Hepatocyte (in vitro differentiated cells): ENCODE measurements around the gene RPP25L. TPM values are rescaled to one million over a fixed set of nuclear protein-coding genes. Genes with fewer than 3 reads are reported as not detected.

Source experiments
- DNase-seq: peaks from one replicate; pipeline ENCODE4 v3.0.0-alpha.2; 2016; ENCODE audit warnings: low spot score
- H2AFZ ChIP-seq: fragments of 200-600 bp; sonication (generic); 2 replicates; pipeline ENCODE4 v1.6.0; 2016; ENCODE audit warnings: antibody characterized with exemption, mild to moderate bottlenecking
- H3K27ac ChIP-seq: fragments of 200-600 bp; sonication (generic); 2 replicates; pipeline ENCODE4 v1.5.1; 2016; ENCODE audit warnings: mild to moderate bottlenecking
- H3K27me3 ChIP-seq: fragments of 200-600 bp; sonication (generic); 2 replicates; pipeline ENCODE4 v1.6.1; 2016
- H3K36me3 ChIP-seq: fragments of 200-600 bp; sonication (generic); replicated peaks from 2 replicates; pipeline ENCODE4 v1.5.1; 2016; ENCODE audit warnings: low read depth; ENCODE audit not compliant: insufficient read depth
- H3K4me1 ChIP-seq: fragments of 200-600 bp; sonication (generic); 2 replicates; pipeline ENCODE4 v1.5.1; 2016; ENCODE audit warnings: mild to moderate bottlenecking, moderate library complexity; ENCODE audit not compliant: insufficient read depth
- H3K4me2 ChIP-seq: fragments of 200-600 bp; sonication (generic); 2 replicates; pipeline ENCODE4 v1.6.0; 2016
- H3K4me3 ChIP-seq: fragments of 200-600 bp; sonication (generic); 2 replicates; pipeline ENCODE4 v1.5.1; 2016; ENCODE audit warnings: mild to moderate bottlenecking
- H3K79me2 ChIP-seq: fragments of 200-600 bp; sonication (generic); 2 replicates; pipeline ENCODE4 v1.6.0; 2017; ENCODE audit warnings: mild to moderate bottlenecking
- H3K9me2 ChIP-seq: fragments of 200-600 bp; sonication (generic); replicated peaks from 2 replicates; pipeline ENCODE4 v1.6.0; 2017; ENCODE audit warnings: mild to moderate bottlenecking; ENCODE audit not compliant: insufficient read depth
- H3K9me3 ChIP-seq: fragments of 200-600 bp; sonication (generic); 2 replicates; pipeline ENCODE4 v1.5.1; 2016; ENCODE audit warnings: low read depth, mild to moderate bottlenecking
- H4K20me1 ChIP-seq: fragments of 200-600 bp; sonication (generic); 2 replicates; pipeline ENCODE4 v1.6.0; 2016; ENCODE audit warnings: mild to moderate bottlenecking; ENCODE audit not compliant: insufficient read depth, poor library complexity, severe bottlenecking
- CTCF ChIP-seq: fragments of 200-600 bp; sonication (generic); IDR thresholded peaks from 2 replicates; pipeline ENCODE4 v1.5.1; 2016; ENCODE audit warnings: antibody characterized with exemption, mild to moderate bottlenecking; ENCODE audit not compliant: poor library complexity
- EZH2 ChIP-seq: fragments of 200-600 bp; sonication (generic); IDR thresholded peaks from 2 replicates; pipeline ENCODE4 v1.6.1; 2016; ENCODE audit warnings: antibody characterized with exemption, mild to moderate bottlenecking, borderline replicate concordance
- EZH2phosphoT487 ChIP-seq: fragments of 200-600 bp; sonication (generic); IDR thresholded peaks from one replicate; pipeline ENCODE4 v1.6.1; 2018; ENCODE audit warnings: antibody characterized with exemption, mild to moderate bottlenecking, low read depth, moderate library complexity; ENCODE audit not compliant: unreplicated experiment, severe bottlenecking
- WGBS: methylation state at CpG from one replicate; pipeline ENCODE4 v1.1.6; 2016; ENCODE audit warnings: low lambda C conversion rate; ENCODE audit errors: missing lambda C conversion rate; 5-methylcytosine and 5-hydroxymethylcytosine counted together
- polyA plus RNA-seq: library from polyadenylated mRNA; unstranded; fragments of >200 nt; fragmentation: Nextera tagmentation; extraction: Ambion mirVana; gene quantifications from 2 replicates; pipeline ENCODE4 v1.2.1, GENCODE V29; 2016
- total RNA-seq: library from RNA; depleted of rRNA; stranded (reverse); fragments of >200 nt; gene quantifications from 2 replicates; pipeline ENCODE4 v1.2.3, GENCODE V29; 2014

The RPP25L gene
- total and polyA plus RNA-seq, 2 experiments from 2014 or later = 30.0 to 35.7 TPM

DNA sequence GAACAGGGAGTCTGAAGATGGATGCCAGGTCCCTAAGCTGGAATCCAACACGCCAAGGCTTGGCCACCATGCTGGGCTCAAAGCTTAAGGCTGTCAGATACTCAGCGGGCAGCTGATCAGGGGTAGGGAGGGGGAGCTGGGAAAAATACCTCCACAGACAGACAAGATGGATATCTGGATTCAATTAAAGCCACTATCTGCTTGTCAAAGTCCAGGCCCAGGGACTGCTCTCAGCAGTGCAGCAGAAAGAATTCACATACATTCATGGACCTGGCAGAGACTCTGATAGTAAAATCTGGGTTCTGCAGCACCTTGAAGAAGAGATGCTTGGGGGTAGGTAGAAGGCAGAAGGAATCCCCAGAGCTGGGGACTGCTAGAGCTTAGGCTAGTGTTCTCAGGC lies 3.2 kb upstream of the RPP25L start:
- no peak overlapping the region for H3K4me3 ChIP-seq
- peaks cover 10% of the 10 kb centered on the region for H3K4me1 ChIP-seq
- H3K79me2 ChIP-seq = peaks cover 22% of the 10 kb centered on the region
- DNase-seq = no peak
- no peaks in the 10 kb centered on the region for H4K20me1 ChIP-seq
- no peaks in the 10 kb centered on the region for H3K9me3 ChIP-seq
- no peaks in the 10 kb centered on the region for H3K27me3 ChIP-seq
- H3K36me3 ChIP-seq = no peaks in the 10 kb centered on the region
- WGBS = 61% methylated on average over 2 of the region's 2 CpGs
- no peak overlapping the region for H3K4me2 ChIP-seq
- TF ChIP-seq EZH2phosphoT487 = no peak
- no peak for TF ChIP-seq CTCF
- TF ChIP-seq EZH2 = no peak
- H3K9me2 ChIP-seq = no peaks in the 10 kb centered on the region
- H3K27ac ChIP-seq = no peak overlapping the region
- no peak overlapping the region for H2AFZ ChIP-seq

- 7% methylated on average over 15 of the region's 15 CpGs for WGBS
- Histone ChIP-seq H3K27me3 (no peaks in the 10 kb centered on the region), H3K9me3 (no peaks in the 10 kb centered on the region), H2AFZ (peak overlapping the region; percentile 94), H3K4me1 (peaks cover 6% of the 10 kb centered on the region), H3K36me3 (no peaks in the 10 kb centered on the region), H3K27ac (peak overlapping the region; percentile 82), H3K4me2 (peak overlapping the region; percentile 92), H3K79me2 (peaks cover 13% of the 10 kb centered on the region), H3K9me2 (no peaks in the 10 kb centered on the region), H3K4me3 (peak overlapping the region; percentile 67), H4K20me1 (no peaks in the 10 kb centered on the region)
- peak; percentile 92 for DNase-seq
- peak; percentile 88 for TF ChIP-seq CTCF
- no peak for TF ChIP-seq EZH2phosphoT487
These were observed 992 bp upstream of the RPP25L start for GRCh38 chr9:34612788-34613390.

DNA sequence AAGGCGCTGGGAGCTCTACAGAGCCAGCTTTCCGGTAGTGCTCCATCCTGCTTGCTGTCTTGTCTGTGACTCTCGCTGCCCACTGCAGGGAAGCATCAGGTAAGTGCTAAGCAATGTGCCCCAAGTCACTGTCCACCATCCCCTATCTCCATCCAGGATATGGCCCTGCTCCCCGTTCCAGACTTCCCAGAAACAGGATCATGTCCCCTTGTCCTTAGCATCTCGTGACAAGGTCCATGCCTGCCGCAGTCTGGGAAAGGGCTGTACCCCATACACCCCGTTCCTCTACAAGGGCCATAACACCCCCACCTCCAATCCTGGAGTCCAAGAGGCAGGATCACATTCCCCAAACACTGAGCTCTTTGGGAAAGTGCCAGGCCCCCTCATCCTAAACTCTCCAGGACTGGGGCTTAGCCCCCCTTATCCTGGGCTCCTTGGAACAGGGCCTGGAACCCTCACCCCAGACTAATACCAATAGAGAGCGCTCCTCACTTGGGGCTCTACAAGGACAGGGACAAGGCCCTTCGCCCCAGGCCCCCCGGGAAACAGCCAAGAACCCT lies 566 bp downstream of the RPP25L start:
- Histone ChIP-seq H3K9me3 (no peaks in the 10 kb centered on the region), H2AFZ (peak overlapping the region; percentile 94), H3K9me2 (no peaks in the 10 kb centered on the region), H3K27me3 (no peaks in the 10 kb centered on the region), H3K79me2 (peaks cover 13% of the 10 kb centered on the region), H3K4me1 (peaks cover 9% of the 10 kb centered on the region), H3K4me2 (peak overlapping the region; percentile 92), H3K36me3 (no peaks in the 10 kb centered on the region), H4K20me1 (no peaks in the 10 kb centered on the region), H3K27ac (peak overlapping the region; percentile 82), H3K4me3 (peak overlapping the region; percentile 67)
- 66% methylated on average over 10 of the region's 10 CpGs for WGBS
- peak; percentile 26 for DNase-seq
- TF ChIP-seq EZH2 (no peak), EZH2phosphoT487 (no peak), CTCF (no peak)
